ENCODE data around the gene DRC7.
"Not testable (repeated sequence)": the region's sequence is repeated elsewhere in the genome, so short reads cannot be mapped to it uniquely, and the experiment has no call there.

Gene DRC7

DNA sequence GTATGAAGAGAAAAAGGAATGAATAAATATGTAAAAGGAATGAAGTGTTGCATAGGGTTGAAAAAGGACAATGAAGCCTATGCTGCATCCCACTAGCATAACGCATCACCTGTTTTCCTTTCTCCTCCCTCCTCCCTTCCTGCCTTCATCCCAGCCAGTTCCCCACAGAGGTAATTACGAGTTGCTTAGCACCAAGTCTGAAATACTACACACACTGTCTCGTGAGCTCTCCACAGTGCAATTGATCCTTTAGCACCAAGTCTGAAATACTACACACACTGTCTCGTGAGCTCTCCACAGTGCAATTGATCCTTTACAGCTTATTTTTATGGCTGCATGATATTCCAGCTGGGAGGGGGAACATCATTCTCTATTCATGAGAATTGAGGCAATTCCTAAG lies 1.1 kb upstream of the DRC7 start:
- no peak for DNase-seq (ENCODE audit: low read depth)

- DNase-seq (ENCODE audit: low read depth): no peak
Observed at GRCh38 chr16:57694231-57694724, 328 bp upstream of the DRC7 start.

DNA sequence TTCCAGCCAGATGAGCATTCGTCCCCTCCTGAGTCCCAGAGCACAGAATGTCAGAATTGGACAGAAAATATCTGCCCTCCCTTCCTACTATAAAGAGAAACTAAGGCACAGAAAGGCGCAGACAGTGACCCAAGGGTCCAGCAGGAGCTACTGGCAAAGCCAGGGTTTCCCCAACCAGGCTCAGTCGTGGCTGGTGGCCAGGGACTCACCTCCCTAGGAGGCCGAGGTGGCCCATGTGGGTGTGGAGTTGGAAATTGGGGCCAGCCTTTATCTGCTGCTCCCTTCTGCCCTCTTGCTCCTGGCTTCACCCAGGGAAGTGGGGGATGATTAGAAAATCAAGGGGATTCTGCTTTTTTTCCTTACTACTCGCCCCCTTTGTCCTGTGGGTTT lies 1.1 kb downstream of the DRC7 start:
- DNase-seq (ENCODE audit: low read depth): no peak

- no peak for DNase-seq (ENCODE audit: low read depth)
Observed at GRCh38 chr16:57696240-57696639, 1.6 kb downstream of the DRC7 start.

- no peak for DNase-seq (ENCODE audit: low read depth)
Observed at GRCh38 chr16:57697896-57698537, 3.4 kb downstream of the DRC7 start.

- no peak for DNase-seq (ENCODE audit: low read depth)
Observed at GRCh38 chr16:57698812-57699405, 4.3 kb downstream of the DRC7 start.

DNA sequence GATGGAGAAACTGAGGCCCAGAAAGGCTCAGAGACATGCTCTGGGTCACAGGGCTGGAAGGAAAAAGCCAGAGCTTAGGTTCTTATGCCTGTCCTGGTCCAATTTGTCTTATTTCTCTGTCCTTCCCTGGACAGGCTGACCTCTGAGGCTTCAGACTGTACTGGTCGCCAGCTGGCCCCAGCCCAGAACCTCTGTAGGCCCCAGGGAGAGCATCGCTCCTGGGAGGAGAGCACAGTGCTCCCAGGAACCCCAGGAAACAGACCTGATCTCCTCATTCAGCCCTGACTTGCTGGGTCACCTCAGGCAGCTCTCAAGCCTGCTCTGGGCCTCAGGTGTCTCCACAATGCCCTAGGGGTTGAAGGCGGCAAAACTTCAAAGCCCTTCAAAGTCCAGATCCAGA lies 4.9 kb downstream of the DRC7 start:
- no peak for DNase-seq (ENCODE audit: low read depth)

DNA sequence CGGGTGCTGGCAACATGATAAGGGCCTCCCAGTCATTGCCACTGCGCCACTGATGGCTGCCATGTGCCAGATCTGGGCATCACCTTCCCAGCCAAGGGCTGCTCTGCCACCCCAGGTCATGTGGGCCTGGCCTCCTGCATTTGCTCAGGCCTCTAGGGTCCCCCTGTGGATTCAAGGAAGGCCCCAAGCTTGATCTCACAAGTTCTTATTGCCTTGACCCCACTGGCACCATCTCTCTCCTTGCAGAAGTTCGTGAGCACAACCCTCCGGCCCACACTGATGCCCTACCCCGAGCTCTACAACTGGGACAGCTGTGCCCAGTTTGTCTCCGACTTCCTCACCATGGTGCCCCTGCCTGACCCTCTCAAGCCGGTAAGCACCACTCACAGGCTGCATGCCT lies 5.3 kb downstream of the DRC7 start:
- DNase-seq (ENCODE audit: low read depth): no peak

DNA sequence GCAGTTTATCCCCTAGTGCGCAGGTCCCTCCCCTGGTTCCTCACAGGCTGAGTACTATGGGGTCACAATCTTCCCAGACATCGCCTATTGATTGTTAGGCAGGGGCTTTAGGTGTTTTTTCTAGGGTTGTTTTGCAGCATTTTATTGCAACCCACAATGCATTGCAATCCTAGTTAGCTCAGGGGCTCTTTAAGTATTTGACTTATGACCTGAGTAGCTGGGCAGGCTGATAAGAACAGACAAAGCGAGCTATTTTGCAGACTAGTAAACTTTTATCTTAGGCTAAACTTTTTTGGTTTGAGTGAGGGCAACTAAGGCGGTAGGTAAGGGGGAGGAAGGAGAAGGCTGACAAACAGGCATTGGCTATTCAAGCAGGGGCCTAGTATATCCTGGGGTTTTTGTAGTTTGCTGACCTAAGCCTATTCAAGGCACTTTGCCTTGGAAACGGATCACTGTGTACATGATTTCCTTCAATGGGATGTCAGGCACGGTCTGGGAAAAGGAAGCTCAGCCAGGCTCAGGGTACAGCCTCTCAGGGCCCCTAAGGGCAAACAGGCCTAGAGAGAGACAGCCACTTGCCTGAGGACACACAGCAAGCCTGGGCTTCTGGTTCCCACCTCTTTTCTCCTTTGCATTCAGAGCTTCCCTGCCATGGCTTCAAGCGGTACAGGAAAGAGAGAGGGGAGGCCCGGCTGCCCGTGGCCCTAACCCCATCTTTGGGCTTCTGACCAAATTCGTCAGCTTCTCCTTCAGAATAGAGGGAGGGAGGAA lies 6.4 kb downstream of the DRC7 start:
- no peak for DNase-seq (ENCODE audit: low read depth)

DNA sequence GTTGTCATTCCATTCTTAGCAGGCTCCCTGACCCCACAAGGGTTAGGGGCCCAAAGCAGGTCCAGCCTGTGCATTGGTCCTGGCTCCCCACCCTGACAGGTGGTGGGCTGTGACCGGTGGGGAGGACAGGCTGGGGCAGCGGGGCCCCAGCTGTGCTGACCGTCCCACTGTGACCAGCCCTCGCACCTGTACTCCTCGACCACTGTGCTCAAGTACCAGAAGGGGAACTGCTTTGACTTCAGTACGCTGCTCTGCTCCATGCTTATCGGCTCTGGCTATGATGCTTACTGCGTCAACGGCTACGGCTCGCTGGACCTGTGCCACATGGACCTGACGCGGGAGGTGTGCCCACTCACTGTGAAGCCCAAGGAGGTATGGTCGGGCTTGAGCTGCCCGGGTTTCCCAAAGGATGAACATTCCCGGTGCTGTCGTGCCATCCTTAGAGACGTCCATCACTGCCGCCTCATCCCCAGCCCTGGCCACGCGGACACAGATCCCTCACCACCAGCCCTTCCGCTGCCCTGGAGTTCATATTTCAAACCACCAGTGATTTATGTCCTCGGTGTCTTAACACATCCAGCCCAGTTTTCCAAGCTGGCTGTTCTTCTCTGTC lies 7.3 kb downstream of the DRC7 start:
- DNase-seq (ENCODE audit: low read depth): no peak

GRCh38 chr16:57703416-57704010 lies 8.9 kb downstream of the DRC7 start:
- no peak for DNase-seq (ENCODE audit: low read depth)

- DNase-seq (ENCODE audit: low read depth): no peak
Observed at GRCh38 chr16:57704011-57704904, 9.7 kb downstream of the DRC7 start.

GRCh38 chr16:57704905-57705852 lies 10.6 kb downstream of the DRC7 start:
- no peak for DNase-seq (ENCODE audit: low read depth)

GRCh38 chr16:57706717-57707116 lies 12.1 kb downstream of the DRC7 start:
- DNase-seq (ENCODE audit: low read depth): no peak

DNA sequence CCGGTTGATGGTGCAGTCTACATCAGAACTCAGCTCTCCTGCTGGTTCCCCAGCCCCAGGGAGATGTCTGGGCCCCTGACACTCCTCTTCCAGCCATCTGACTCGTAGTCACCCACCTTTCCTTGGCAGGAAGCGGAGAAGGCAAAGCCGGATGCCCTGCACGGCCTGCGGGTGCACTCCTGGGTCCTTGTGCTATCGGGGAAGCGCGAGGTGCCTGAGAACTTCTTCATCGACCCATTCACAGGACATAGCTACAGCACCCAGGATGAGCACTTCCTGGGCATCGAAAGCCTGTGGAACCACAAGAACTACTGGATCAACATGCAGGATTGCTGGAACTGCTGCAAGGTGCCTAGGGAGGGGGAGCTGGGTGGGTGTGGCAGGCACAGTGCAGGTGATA lies 12.7 kb downstream of the DRC7 start:
- no peak for DNase-seq (ENCODE audit: low read depth)

DNA sequence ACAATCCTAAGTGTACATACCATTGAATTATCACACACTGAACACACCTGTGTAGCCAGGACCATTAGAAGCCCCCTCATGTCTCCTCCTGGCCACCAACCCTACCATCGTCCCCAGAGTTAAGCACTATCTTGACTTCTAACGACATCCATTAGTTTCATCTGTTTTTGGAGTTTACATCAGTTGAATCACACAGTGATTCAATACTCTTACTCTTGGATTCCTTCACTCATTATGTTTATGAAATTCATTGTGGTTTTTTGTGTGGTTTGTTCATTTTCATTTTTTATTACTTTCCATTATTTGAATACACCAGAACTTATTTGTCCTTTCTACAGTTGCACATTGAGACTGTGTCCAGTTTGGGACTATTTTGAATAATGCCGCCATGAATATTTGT lies 13.6 kb downstream of the DRC7 start:
- DNase-seq (ENCODE audit: low read depth): no peak

DNA sequence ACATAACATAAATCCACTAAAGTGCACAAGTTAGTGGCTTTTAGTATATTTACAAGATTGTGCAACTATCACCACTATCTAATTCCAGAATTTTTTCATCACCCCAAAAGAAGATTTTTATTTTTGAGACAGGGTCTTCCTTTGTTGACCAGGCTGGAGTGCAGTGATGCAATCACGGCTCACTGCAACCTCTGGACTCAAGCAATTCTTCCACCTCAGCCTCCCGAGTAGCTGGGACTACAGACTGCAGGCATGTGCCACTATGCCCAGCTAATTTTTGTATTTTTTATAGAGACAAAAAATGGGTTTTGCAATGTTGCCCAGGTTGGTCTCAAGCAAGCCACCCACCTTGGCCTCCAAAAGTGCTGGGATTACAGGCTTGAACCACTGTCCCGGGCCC lies 15.1 kb downstream of the DRC7 start:
- DNase-seq (ENCODE audit: low read depth): no peak

DNA sequence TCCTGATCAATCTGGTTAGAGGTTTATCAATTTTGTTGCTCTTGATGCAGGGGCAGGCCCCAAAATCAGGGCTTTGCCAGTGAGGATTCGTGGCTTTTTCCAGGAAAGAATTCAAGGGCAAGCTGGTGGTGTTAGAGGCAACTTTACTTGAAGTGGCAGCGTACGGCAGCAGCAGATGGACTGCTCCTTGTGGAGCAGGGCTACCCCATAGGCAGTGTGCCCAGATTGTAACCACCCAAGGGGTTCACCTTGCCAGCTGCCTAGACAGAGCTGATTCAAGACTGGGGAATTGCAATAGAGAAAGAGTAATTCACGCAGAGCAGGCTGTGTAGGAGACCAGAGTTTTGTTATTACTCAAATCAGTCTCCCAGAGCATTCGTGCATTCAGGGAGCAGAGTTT lies 16.7 kb downstream of the DRC7 start:
- no peak for DNase-seq (ENCODE audit: low read depth)

DNA sequence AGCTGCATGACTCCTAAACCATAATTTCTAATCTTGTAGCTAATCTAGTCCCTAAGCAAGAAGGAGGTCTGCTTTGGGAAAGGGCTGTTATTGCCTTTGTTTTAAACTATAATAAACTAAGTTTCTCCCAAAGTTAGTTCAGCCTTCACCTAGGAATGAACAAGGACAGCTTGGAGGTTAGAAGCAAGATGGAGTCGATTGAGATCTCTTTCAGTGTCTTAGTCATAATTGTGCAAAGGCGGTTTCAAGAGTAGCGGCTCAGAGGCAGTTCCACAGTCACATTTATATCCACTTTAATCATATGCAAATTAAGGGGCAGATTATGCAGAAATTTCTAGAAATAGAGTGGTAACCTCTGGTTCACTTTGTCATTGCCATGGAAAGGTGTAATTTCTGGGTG lies 17.4 kb downstream of the DRC7 start:
- no peak for DNase-seq (ENCODE audit: low read depth)

- DNase-seq (ENCODE audit: low read depth): not testable (repeated sequence)
Observed at GRCh38 chr16:57712569-57712968, 18.0 kb downstream of the DRC7 start.

Data from T follicular helper cell (primary cell).